GM19193 (cell line): ENCODE data around the gene EXOC4.

Source experiments
- POLR2A ChIP-seq: IDR thresholded peaks from 4 replicates; pipeline ENCODE4 v1.6.1; 2011; ENCODE audit not compliant: insufficient read depth, insufficient read length; ENCODE audit errors: extremely low read depth

EXOC4 gene

DNA sequence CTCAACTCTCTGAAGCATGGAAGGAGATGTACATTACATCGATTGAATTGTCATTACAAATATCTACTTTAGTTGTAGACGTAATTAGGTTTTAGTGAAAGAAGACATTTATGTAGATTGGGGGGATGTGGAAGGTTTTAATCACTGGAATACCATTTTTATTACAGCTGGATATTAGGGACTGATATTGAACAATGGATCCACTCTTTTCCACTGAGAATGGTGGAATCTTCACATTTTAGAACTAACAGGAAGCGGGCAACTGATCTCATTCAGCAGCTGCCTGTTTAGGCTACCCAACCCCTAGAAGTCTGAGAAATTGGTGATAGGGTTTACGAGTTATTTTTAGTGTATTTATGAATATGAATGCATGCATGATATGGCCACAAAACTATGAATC is 538.0 kb downstream of the EXOC4 start:
- no peak for TF ChIP-seq POLR2A

DNA sequence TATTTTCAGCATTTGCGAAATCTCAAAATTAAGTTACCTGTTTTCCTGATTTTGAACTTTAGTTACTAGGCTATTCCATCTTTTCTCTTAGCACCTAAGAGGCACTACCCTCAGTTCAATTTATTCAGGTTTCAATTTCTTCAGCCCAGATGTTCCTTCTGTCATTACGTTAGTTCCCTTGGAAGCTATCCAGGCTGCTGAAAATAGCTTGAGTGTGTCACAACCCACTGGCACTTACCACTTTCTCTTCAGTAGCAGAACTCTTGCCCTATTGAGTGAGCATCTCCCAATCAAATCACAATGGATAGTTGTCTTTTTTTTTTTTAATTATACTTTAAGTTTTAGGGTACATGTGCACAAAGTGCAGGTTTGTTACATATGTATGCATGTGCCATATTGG is 541.6 kb downstream of the EXOC4 start:
- no peak for TF ChIP-seq POLR2A

DNA sequence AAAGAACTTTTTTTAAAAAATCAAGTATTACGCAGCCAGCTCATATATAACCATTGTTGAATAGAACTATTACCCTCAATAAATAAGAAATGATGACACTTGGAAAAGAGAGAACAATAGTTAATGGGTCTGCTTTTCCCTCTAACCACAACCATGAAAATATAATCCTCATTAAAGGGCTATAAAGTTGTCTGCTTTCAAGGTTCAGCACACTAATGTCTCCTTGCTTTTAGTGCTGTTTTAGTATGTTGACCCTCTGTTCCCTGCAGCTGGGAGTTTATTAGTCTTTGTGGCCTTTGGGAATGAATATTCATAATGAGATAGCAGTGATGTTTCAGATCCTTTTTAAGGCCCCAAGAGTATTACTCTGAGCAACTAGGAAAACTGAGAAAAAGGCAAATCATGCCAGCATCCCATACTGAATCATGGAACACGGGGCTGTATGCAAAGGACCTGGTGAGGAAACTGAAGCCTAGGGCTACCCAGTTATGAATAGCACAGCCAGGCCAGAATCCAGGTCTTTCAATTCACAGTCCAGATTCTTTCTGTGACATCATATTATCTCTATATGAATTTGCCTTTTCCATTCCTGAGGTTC is 542.3 kb downstream of the EXOC4 start:
- no peak for TF ChIP-seq POLR2A

DNA sequence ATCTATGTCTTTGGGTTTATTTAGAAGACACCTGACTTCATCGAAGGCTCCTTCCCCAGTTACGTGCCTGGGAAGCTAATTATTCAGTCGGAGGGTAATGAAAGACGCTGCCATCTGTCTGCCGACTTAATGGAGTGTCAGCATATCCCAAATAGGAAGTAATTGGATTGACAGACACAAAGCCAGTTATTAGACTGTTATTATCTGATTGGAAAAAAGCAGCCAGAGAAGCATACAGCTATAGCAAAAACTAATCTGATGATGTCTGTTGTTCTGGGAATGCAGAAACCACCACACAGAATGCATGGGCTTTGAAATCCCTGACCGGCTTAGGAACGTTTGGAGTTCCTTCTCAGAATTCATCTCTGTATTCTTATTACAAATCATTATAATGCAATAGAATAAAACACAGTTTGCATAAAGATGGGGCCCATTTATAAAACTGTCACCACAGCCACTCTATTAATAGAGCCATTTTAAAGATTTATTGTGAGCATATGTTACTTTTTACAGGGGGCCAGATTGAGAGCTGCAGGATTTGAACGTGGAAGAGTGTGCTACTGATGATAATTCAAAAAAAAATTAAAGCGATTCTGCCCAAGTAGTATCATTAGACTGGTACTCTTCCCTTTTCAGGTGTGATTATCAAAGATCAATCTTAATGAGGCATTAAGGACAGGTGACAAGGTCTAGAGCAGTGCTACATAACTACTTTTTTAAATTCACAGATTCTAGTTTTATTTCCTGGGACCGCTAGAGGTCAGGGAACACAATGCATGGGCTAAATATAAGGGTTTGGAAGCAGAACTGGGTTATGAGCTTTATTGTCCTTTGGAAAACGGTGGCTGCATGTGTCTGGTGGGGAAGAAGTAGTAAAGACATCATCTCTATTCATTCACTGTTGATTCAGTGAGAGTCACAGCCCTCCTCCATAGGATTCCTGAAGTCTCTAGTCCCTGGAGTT is 544.2 kb downstream of the EXOC4 start:
- TF ChIP-seq POLR2A, result no peak

DNA sequence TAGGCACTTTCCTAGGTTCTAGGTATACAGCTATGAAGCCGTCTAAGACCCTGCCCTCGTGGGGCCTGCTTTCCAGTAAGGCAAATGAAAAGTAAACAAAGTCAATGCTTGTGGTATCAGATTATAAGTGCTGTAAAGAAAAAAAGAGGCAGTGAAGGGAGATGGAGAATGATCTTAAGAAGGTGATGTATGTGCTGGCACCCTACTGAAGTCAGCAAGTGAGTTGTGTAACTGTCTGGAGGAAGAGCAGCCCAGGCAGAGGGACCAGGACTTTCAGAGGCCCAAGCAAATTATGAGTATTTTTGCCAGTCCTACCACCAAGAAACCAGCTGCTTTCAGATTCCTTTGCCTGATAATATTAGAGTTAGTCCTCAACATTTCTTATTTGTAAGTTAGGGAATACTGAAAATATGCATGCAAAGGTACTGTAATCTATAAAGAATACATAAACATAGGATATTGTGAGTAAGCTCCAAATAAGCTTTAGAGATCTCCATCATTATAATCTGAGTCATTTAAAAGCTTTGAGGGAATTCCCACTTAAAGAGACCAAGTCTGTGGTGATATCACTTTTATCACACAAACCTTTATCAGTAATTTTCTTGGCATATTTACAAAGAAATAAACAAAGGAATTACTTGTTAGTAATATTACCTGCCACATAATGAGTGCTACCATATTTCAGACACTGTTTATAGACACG is 545.1 kb downstream of the EXOC4 start:
- no peak for TF ChIP-seq POLR2A

DNA sequence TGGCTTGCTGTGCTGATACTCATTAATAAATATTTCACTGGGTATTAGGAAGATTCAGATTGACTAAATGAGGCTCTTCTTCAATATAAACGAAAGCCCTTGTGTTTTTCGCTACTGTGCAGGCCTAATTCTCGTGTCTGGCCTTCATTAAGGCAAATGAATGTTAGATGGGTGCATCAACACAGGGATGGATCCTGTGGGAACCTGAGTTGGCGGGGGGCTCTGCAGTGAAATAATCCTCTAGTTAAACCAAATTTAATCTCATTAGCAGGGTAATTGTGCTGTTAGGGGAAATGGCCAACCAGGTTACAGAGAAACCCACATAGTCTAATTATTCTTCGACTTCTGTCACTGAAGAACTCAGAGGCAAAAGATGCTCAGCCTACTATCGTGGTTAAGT is 548.5 kb downstream of the EXOC4 start:
- TF ChIP-seq POLR2A, result no peak

DNA sequence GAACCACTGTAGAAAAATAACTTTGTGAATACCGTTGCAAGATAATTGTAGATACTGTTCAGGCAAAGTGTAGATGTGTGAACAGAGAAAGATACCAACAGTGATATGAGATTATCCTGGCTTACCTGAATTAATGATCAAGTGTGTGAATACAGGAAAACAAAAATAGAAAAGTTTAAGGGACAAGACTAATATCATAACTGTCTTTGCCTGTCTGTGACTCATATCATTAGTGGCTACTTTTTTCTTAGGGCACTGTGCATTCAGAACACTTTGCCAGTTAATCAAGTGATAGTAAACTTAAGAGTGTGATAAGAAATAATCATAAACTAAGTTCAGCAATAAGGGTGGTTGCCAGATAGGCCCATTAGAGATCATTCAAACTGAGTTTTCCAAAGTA is 551.2 kb downstream of the EXOC4 start:
- no peak for TF ChIP-seq POLR2A

DNA sequence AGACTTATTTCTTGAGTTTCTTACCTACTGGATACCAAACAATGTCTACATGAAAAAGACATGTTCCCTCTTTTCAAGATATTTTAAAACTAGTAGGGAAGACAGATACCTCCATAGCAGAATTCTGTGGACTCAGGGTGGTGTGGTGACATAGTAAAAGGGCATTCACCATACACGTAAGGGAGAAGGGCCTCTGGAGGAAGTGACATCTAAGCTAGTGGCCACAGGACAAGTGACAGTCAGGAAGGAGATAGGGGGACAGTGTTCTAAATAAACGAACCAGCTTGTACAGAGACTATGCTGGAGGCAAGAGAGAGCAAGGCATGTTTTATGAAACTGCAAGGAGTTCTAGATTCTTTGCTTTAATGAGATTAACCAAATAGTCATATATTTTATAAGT is 552.5 kb downstream of the EXOC4 start:
- TF ChIP-seq POLR2A, result no peak

DNA sequence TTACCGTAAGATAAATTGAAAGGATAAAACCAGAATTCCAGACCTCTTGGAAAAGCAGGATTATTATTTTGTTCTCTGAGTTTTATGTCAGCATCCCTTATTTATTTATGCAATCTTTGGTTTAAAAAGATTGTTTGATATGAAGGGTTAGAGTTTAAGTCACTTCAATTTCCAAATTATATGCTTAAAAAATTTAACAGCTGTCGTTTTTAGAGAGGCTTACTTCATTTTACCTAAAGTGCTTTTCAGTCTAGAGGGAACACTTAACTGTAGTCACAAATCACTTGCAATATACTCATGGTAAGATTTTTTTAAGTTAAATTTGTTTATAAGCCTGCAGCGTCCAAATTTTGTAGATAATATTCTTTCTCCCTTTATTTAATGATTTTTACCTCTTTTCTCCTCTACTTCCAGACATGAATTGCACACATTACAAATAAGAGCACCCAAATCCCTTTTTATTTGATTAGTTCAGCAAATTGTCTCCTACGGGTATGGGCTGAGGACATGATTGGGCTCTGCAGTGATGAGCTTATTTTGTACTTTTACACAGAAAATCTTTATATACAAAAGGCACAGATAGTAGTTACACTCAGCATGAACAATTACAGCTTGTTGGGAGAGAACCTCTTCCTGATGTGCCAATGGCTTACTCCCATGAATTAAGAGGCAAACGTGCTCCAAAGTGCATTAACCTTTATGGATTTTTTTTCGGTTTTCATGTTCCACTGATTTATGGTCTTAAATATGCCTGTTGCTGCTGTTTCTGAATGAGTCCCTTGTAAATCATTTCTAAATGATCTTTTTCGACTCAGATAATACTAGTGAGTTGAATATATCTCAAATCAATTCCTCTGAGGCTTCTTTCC is 555.0 kb downstream of the EXOC4 start:
- TF ChIP-seq POLR2A, result no peak

DNA sequence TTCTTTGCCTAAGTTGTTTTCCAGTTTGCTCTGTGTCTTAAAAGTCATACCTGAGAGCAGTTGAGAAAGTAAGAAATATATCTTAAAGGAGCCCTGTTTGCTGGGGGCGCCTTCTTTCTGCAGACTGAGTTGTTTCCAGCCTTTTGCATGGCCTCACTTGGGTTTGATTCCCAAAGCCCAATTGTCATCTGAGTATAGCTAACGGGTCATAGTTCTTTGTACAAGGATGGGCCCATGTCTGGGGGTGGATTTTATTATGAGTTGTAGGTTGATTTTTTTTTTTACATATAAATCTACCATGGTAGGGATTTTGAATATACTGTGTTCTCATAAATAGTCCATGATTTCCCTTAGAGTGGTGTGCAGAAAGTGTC is 555.6 kb downstream of the EXOC4 start:
- TF ChIP-seq POLR2A, result no peak

DNA sequence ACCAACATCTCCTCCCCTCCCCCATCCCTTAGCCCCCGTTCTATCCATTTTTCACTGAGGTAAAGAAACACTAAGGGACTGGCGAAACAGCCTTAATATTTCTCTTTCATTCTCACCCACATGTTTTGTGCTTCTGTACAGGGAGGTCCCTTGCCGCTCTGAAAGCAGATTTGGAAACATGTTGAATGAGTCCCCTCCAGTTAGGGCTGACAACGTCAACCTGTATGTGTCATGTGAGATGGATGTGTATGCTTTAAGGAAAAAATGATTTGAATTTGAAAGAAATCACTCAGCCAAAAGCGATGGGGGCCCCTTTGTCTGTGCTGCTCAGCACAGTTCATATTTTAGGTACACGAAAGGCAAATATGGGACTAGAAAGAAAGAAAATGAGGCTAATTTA is 560.0 kb downstream of the EXOC4 start:
- no peak for TF ChIP-seq POLR2A

DNA sequence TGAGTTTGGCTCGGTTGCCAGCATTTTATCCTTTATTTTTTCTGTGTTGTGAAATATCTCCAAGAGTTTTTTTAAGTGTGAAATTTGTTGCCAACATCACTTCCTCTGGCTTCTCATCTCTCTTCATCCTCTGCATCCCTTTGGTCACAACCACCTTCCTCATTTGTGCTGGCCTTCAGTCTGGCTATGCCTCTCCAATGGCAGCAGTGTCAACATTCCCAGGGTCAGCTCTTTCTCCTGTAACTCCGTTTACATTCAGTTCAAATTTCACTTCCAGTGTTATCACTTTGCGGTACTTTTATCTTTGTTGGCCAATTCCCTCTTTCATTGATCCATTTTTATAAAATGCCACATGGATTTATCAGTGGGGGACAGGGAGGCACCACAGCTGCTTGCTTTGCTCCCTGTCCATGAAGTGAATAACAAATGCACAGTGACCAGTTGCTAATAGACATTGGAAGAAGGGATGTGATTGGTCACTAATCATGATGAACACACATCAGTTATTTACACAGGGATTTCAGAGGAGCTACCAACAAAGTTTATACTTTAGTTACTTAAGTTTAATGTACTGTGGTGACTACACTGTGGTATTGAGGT is 562.8 kb downstream of the EXOC4 start:
- TF ChIP-seq POLR2A, result no peak

DNA sequence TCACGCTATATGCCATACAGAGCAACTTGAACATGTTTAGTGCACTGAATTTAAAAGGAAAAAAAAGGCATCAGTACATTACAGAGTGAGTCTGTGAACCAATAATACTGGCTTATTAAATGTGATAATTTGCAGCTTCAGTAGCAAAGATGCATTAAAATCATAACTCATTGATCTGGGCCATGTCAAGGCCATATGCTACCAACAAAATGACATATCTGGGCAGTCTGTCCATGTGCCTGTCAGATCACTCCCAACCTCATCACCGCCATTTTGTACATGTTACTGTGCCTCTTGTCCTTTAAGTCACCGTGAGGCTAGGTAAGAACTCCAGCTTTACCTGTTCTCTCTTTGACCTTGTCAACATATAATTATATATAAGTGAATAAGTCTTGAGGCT is 566.8 kb downstream of the EXOC4 start:
- no peak for TF ChIP-seq POLR2A

DNA sequence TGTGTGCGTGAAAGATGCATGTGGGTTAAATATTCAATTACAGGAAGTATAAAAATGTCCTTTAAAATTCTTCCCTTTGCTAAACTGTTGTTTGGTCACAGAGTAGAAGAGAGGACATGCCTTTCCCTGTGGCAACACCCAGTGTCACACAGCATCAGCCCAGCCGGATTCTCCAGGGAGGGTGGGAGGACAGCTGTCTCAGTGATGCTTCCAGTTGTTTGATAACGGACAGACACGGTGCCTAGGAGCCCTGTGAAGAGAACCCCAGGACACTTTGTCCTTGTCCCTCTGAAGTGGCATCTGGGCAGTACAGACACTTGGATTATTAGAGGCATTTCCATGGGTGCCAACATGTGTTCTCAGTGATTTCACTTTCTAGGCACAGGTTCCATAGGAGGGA is 567.7 kb downstream of the EXOC4 start:
- TF ChIP-seq POLR2A, result no peak
